ELR (cell line): Measurements from ENCODE around the gene PAK6.

Experiments
- DNase-seq: peaks from one replicate; pipeline ENCODE4 v3.0.0-alpha.2; 2015; ENCODE audit warnings: low read depth

Gene PAK6

GRCh38 chr15:40276927-40277326 lies 38.1 kb downstream of the PAK6 start:
- no peak for DNase-seq

DNA sequence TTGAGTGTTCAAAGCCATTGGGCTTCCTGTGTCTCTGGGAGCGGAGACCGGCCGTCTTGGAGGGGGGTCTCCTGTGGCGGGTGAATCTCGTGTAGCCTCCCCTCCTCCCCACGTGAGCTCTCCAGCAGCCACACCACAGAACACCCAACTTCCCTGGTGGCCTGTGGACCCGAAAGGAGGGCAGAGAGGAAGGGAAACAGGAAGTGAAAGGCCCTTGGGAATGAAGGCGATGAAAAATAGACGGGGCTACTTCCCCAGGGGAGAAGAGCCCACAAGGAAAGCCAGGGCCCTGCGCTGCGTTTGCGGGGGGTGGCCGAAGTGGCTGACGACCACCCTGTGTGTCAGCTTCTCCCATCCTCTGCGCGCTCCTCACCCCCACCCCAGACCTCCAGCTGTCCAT lies 38.6 kb downstream of the PAK6 start:
- no peak for DNase-seq

GRCh38 chr15:40278026-40278425 lies 39.2 kb downstream of the PAK6 start:
- DNase-seq, result no peak

DNA sequence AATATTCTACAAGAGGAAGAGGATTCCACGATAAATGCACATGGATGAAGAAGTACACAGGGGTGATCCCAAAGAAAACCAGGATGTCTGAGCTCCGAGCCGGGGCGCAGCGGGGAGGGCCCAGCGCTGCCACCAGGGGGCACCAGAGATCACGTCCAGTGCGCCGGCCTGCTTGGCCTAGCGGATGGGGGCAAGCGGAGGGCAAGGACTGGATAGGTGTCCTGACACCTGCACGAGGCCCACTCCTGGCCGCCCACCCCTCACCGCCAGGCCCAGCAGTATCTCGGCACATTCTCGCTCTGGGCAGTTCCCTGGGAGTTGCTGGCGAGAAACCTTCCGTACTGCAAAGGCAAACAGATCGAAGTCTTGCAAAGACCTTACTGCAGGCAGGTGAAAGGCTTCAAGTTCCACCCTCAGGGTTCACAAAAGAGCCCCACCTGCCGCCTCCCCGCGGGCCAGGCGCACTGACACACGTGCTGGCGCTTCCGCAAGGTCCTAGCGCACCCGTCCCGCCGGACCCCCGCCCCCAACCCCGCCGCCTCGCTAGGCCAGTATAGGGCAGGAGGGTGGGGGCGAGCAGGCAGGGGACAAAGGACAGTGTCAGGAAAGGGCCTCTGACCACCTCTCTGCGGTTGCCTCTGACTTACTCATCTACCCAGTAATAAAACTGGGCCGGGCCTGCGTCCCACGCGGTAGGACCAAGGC lies 40.7 kb downstream of the PAK6 start:
- DNase-seq, result peak; percentile 63

DNA sequence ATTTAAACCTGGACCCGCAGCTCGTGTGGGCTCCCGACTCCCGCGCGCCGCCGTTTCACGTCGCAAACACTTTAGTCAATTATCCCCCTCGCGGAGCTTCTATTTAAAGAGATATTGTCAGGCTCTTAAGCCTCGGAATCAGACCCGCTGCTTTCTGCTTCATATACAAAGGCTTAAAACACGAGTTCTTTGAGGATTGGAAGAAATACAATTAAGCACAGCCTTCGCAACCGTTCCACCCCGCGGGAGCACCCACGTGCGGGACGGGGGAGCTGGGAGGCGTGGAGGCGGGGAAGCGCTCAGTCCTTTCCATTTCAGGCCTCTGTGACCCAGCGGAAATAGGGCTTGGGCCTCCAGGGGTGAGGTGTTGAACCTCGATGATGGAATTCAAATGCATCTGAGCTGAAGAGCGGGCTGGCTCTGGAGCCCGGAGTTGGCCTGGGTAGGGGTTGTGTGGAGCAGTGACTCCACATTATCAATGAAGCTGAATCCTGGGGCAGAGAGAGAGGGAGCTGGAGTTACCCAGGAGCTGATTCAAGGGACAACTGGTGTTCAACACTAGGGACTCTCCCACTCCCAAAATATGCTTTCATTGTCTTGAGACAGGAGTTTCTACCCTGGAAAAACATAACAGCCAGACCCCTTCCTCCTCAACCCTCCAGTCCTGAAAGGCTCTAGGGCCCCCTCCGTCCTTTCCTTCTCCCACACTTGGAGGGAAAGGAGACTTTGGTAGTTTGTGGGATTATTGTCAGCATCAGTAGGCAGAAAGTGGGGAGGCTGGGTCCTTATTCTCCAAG lies 41.6 kb downstream of the PAK6 start:
- DNase-seq, result no peak

- no peak for DNase-seq
Observed at GRCh38 chr15:40281057-40281800, 42.4 kb downstream of the PAK6 start.

GRCh38 chr15:40281801-40282146 lies 42.9 kb downstream of the PAK6 start:
- DNase-seq, result no peak

DNA sequence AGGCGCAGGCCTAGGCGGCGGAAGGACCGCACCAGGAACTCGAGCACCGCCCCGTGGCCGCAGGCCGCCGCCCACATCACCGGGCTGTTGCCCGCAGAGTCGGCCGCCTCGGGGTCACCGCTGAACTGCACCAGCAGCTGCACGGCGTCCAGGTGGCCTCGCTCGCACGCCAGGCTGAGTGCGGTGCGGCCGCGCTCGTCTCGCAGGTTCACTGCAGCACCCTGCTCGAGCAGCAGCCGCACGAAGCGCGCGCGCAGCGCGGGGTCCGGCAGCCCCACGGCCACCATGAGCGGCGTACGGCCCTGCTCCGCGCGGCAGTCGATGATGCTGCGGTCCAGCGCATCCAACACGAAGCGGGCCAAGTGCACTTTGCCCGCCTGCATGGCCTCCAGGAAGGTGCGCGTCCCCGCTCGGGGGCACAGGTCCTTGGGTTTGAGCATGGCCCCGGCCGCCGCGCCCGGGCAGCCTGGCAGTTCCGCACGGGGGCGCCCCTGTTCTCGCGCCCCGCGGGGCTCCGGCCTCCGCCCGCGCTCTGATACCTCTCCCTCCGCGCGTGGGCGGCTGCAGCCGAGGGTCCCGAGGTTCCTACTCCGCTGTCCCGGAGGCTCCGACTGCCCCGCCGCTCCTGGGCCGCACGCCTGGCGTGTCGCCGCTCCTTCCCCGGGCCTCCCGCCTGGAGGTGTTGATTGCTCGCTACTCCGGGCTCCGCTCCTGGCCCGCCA lies 43.4 kb downstream of the PAK6 start:
- DNase-seq, result no peak

DNA sequence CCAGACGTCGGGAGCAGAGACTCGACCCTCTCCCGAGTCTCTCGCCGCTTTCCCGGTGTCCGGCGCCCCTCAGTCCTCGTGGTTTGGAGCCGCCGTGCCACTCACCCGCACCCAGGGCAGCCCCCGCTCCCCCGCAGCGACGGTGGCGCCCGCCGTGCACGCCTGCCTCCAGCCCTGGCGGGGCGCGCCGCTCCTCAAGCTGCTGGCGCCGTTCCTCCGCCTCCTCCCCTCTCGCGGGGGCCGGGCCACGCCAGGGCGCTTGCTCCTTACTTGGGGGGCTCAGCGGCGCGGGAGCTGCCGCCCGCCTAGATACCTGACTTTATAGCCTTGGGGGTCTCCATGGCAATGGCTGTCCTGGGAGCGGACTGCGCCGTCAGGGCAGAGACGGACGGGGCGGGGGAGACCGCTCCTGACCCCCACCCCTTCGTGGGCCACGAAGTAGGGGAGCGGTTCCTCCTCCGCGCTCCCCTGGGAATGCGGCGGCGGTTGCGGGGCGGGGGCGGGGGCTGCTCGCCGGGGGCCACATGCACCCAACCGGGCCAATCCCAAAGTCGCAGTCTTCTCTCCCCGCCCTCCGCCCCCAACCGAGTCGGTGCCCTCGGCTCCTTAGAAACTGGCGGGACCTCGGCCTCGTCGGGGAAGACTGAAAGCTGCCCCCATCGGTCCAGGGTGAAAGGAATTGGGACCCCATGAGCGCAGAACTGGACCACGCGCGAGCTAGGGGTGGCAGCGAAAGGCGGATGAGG lies 44.2 kb downstream of the PAK6 start, which contains the start of gene ANKRD63:
Gene ANKRD63, minus strand, starts transcription at position 196 of the 746 bp plus-strand sequence. CDS start 478 bp downstream, outside the sequence.
- no peak for DNase-seq

DNA sequence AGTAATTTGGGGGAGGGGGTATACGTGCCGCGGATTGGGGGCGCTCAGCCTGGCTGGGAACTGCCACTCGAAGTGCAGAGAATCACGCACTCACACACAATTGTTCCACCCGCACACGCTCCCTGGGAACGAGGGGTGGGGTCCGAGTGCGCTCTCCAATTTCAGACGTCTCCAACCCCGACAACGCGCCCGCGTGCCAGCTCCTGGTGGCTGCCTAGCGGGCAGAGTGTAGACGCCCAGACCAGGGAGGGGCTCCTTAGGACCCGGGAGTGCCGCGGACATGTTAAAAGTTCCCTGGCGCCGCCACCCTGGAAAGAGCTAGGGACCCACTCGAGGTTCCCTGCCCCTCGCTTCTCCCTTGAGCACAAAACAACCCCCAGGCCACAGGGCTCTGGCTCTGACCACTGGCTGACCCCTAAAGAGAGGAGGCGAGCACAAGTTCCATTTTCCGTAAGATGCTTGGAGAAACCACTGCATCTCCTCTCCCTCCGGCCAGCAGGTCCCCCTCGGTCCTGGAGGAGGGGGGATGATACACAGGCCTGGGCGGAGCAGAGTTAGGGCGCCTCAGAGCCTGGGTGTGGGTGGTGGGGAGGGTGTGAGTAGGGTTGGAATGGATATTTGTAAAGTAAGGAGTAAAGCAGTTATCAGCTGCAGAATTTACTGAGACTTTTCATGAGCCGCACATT lies 44.9 kb downstream of the PAK6 start:
- no peak for DNase-seq

DNA sequence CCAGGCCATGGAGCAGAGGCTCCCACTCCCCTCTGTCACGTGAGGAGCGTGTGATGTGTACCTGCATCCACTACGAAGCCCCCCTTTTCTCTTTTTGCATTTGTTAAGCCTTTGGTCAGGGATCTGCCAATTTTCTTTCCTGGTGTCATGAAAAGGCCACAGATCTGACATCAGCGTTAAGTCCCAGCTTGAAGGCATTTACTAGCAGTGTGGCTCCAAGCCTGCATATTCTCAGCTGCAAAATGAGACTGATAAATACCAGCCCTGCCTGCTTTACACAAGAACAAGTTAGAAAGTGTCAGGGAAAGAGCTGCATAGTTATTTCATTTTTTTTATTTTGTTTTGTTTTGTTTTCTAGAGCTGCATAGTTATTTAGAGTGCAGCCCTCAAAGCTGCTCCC lies 46.3 kb downstream of the PAK6 start:
- no peak for DNase-seq

DNA sequence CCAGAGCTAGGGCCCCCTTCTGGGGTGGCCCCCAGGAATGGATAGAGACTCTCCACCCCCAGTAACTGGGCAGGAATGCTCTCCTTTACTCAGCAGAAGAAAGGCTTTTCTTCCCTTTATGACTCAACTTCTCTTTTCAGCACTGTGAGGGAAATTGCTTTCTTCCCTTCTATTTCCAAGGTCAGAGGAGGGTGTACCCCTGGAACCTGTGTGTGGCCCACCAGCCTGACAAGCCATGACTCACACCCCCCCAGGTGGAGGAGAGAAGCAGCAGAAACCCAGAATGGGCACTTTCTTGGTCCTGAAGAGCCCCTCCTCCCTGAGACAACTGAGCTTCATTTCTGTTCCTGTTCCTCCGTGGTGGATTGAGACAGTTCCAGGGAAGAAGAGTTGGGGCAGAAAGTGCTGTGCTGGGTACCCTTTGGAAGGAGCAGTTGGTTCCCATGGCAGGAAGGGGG lies 46.7 kb downstream of the PAK6 start:
- peak; percentile 31 for DNase-seq

DNA sequence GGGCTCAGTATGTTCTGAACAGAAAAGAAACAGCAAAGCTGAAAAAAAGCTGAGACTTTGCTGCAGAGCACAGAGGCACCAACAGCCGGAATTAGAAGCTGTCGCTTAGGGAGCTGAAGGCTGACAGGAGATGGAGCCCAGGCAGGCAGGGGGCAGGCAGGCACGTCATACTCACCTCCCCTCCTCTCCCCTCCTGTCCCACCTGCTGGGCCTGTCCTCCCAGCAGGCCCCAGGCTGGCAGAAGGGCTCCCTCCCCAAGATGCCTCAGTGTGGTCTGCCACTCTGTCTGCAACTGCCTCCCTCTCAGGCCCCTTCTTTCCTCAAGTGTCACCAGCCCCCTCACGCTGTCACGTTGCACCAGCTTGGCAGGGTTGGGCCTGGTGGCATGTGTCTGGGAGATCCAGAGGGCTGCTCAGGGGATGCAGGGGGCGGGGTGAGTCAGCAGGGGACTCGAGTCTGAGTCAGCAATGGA lies 47.2 kb downstream of the PAK6 start:
- no peak for DNase-seq

DNA sequence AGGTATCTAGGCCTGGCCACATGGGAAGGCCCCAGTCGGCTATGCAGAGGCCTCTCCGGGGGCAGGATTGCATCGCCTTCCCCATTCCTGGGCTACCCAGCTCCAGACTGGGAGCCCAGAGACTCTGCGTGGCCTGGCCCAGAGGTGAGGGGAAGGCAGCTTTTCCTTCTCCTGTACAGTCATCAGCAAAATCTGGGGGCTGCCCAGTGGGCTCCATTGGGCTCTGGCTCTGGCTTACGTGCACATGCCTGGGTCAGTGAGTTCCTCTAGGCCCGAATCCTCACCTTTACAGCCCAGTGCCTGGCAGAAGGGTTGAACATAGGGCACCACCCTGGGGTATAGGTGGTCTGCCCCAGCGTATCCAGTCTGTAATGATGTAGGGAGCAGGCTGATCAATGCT lies 47.9 kb downstream of the PAK6 start:
- no peak for DNase-seq

GRCh38 chr15:40287505-40287904 lies 48.6 kb downstream of the PAK6 start:
- DNase-seq, result no peak

- no peak for DNase-seq
Observed at GRCh38 chr15:40287968-40288367, 49.1 kb downstream of the PAK6 start.

GRCh38 chr15:40289140-40289775 lies 50.4 kb downstream of the PAK6 start:
- no peak for DNase-seq

GRCh38 chr15:40290545-40290917 lies 51.7 kb downstream of the PAK6 start:
- no peak for DNase-seq

DNA sequence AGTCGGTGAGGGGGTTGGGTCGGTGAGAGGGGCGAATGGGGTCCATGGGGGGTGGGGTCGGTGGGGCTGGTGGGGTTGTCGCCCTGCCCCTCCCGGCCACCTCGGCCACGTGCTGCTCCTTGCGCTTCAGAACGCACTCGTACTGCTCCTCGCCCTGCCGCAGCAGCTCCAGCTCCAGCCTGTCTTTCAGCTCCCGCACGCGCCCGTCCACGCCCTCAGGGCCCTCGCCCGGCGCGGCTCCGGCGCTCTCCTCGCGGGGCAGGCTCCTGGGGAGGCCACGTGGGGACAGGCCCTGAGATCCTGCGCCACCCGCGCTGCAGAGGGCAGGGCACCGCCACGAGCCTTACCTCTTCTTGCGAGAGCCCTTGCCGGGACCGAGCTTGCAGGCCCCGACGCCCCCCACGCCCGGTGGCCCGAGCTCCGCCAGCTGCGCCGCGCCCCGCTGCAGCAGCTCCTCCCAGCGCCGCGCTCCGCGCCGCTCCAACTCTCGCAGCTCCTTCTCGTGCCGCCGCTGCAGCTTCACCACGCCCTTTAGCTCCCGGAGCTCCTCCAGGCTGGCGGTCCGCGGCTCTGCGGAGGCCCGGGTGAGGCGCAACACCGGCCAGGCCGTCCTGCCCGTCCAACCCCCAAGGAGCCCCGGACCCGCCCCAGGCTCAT lies 52.2 kb downstream of the PAK6 start:
- DNase-seq, result peak; percentile 70

DNA sequence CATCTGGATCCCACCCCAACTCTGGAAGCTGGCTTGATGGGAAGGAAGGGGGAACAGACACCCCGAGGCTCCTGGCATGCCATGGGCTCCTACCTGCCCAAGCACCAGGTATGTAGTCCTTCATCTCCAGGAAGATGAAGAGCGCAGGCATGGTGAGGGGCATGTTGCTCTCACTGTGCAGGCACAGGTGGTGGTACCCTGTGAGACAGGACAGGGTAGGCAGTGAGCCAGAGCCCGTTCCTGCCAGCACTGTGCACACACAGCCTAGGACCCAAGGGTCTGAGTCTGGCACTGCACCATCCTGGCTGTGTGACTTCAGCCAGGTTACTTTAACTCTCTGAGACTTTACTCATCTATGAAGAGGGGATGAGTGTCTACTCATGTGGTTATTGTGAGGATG lies 53.4 kb downstream of the PAK6 start:
- no peak for DNase-seq
